Measurements from ENCODE around the gene CMTM8. TPM values are rescaled to one million over a fixed set of nuclear protein-coding genes. Genes with fewer than 3 reads are reported as not detected.
A peak's percentile ranks its signal among the peaks of the same experiment; 100 is the strongest.

Gene CMTM8
- total and polyA plus RNA-seq, 7 experiments from 2014 or later, result 7.4 to 13.6 (median 8.6) TPM

- H3K4me1 Mint-ChIP-seq, result peaks cover 23 to 75% (median 65%) of the 10 kb centered on the region in 7 donors
- H3K36me3 Mint-ChIP-seq, result peaks cover 4 to 39% (median 7%) of the 10 kb centered on the region in 5 donors
- POLR2A ChIA-PET, result interaction anchor here (1.0 to 4.6 kb wide), 6 partner anchors 9 to 67 kb away, joined by 3 to 26 read pairs (median 14); no protein-coding TSS in a partner anchor
- DNase-seq (no peak), ATAC-seq (no peak)
- peaks cover 0 to 13% (median 0%) of the 10 kb centered on the region in 11 donors for H3K9me3 Mint-ChIP-seq
- H3K4me1 ChIP-seq (ENCODE audit: control insufficient read depth in 2 of 2, insufficient read depth in 2 of 2, low read length in 2 of 2), result peaks cover 29 to 32% of the 10 kb centered on the region in 2 donors
- H3K27ac Mint-ChIP-seq, result peak overlapping the region; percentile 45 to 99 (median 84)
- no peaks in the 10 kb centered on the region for H3K9me3 ChIP-seq (ENCODE audit: control insufficient read depth in 2 of 3, low read length in 3 of 3)
- no peak overlapping the region for H3K4me3 ChIP-seq (ENCODE audit: low read length)
- H3K27me3 Mint-ChIP-seq, result no peaks in the 10 kb centered on the region
- no peaks in the 10 kb centered on the region for H3K27me3 ChIP-seq (ENCODE audit: control insufficient read depth in 2 of 2, insufficient read depth in 2 of 2, low read length in 2 of 2)
- CTCF ChIA-PET, result interaction anchor here (0.6 to 18.0 kb wide), 5 partner anchors 16 to 293 kb away, joined by 3 to 224 read pairs (median 5); no protein-coding TSS in a partner anchor
- peak overlapping the region; percentile 66 for H3K27ac ChIP-seq (ENCODE audit: low read depth, low read length)
- intact Hi-C loops (cut with micrococcal nuclease), result loop anchor here (1.0 to 10.0 kb wide), 8 partner anchors 9 to 769 kb away; partner anchors contain the start of genes CMTM6 (in 1 of the 2), DYNC1LI1 (in 1 of the 2) and STT3B (in 1 of the 2)
- no peaks in the 10 kb centered on the region for H3K36me3 ChIP-seq (ENCODE audit: control insufficient read depth in 2 of 3, insufficient read depth in 3 of 3, low read length in 3 of 3)
- peak overlapping the region in 7 of 10 donors; percentile 13 to 88 (median 49) for H3K4me3 Mint-ChIP-seq
These were observed 65.7 kb downstream of the CMTM8 start for GRCh38 chr3:32303977-32304881.

GRCh38 chr3:32305361-32305876 lies 66.9 kb downstream of the CMTM8 start:
- intact Hi-C loops (cut with micrococcal nuclease), result loop anchor here in 1 of 2 donors (10.0 kb wide), 3 partner anchors 191 to 771 kb away; partner anchors contain the start of gene STT3B
- ChIA-PET POLR2A (interaction anchor here (1.3 to 4.6 kb wide), 3 partner anchors 8 to 66 kb away, joined by 4 to 26 read pairs (median 21); no protein-coding TSS in a partner anchor), CTCF (interaction anchor here (0.6 to 18.0 kb wide), 3 partner anchors 10 to 28 kb away, joined by 3 to 224 read pairs (median 5); no protein-coding TSS in a partner anchor)
- DNase-seq, result no peak
- Histone ChIP-seq H3K4me1 (ENCODE audit: control insufficient read depth in 2 of 2, insufficient read depth in 2 of 2, low read length in 2 of 2) (peaks cover 29% of the 10 kb centered on the region in 2 donors), H3K27me3 (ENCODE audit: control insufficient read depth in 2 of 2, insufficient read depth in 2 of 2, low read length in 2 of 2) (no peaks in the 10 kb centered on the region), H3K4me3 (ENCODE audit: low read length) (no peak overlapping the region), H3K9me3 (ENCODE audit: control insufficient read depth in 2 of 3, low read length in 3 of 3) (no peaks in the 10 kb centered on the region), H3K36me3 (ENCODE audit: control insufficient read depth in 2 of 3, insufficient read depth in 3 of 3, low read length in 3 of 3) (no peaks in the 10 kb centered on the region), H3K27ac (ENCODE audit: low read depth, low read length) (no peak overlapping the region)
- peak overlapping the region in 5 of 9 donors; percentile 13 to 99 (median 51) for H3K27ac Mint-ChIP-seq
- H3K4me3 Mint-ChIP-seq, result no peak overlapping the region
- no peak for ATAC-seq
- peaks cover 23 to 74% (median 57%) of the 10 kb centered on the region in 7 donors for H3K4me1 Mint-ChIP-seq
- H3K36me3 Mint-ChIP-seq, result peaks cover 4 to 33% (median 6%) of the 10 kb centered on the region in 5 donors
- H3K9me3 Mint-ChIP-seq, result peaks cover 0 to 13% (median 0%) of the 10 kb centered on the region in 11 donors
- H3K27me3 Mint-ChIP-seq, result no peaks in the 10 kb centered on the region

- Mint-ChIP-seq H3K36me3 (peaks cover 4 to 33% (median 6%) of the 10 kb centered on the region in 5 donors), H3K4me1 (peaks cover 23 to 76% (median 56%) of the 10 kb centered on the region in 7 donors), H3K4me3 (no peak overlapping the region), H3K27me3 (no peaks in the 10 kb centered on the region), H3K27ac (peak overlapping the region in 5 of 9 donors; percentile 34 to 99 (median 62)), H3K9me3 (peaks cover 0 to 13% (median 0%) of the 10 kb centered on the region in 11 donors)
- Histone ChIP-seq H3K4me3 (ENCODE audit: low read length) (no peak overlapping the region), H3K27ac (ENCODE audit: low read depth, low read length) (no peak overlapping the region), H3K36me3 (ENCODE audit: control insufficient read depth in 2 of 3, insufficient read depth in 3 of 3, low read length in 3 of 3) (no peaks in the 10 kb centered on the region), H3K27me3 (ENCODE audit: control insufficient read depth in 2 of 2, insufficient read depth in 2 of 2, low read length in 2 of 2) (no peaks in the 10 kb centered on the region), H3K4me1 (ENCODE audit: control insufficient read depth in 2 of 2, insufficient read depth in 2 of 2, low read length in 2 of 2) (peaks cover 27 to 29% of the 10 kb centered on the region in 2 donors), H3K9me3 (ENCODE audit: control insufficient read depth in 2 of 3, low read length in 3 of 3) (no peaks in the 10 kb centered on the region)
- ChIA-PET CTCF (interaction anchor here (1.1 to 1.5 kb wide), 3 partner anchors 11 to 129 kb away, joined by 3 to 4 read pairs (median 3); no protein-coding TSS in a partner anchor), POLR2A (interaction anchor here (0.9 to 1.3 kb wide), 2 partner anchors 9 to 11 kb away, joined by 3 to 4 read pairs; no protein-coding TSS in a partner anchor)
- ATAC-seq (no peak), DNase-seq (no peak)
- intact Hi-C loops (cut with micrococcal nuclease), result loop anchor here in 1 of 2 donors (10.0 kb wide), 3 partner anchors 191 to 771 kb away; partner anchors contain the start of gene STT3B
These were observed 67.6 kb downstream of the CMTM8 start for GRCh38 chr3:32306072-32306471.

GRCh38 chr3:32307591-32307990 lies 69.1 kb downstream of the CMTM8 start:
- Mint-ChIP-seq H3K9me3 (peaks cover 0 to 13% (median 0%) of the 10 kb centered on the region in 11 donors), H3K4me3 (no peak overlapping the region), H3K4me1 (peaks cover 23 to 76% (median 54%) of the 10 kb centered on the region in 7 donors), H3K27ac (peak overlapping the region in 3 of 9 donors; percentile 43 to 99 (median 61)), H3K27me3 (no peaks in the 10 kb centered on the region), H3K36me3 (peaks cover 5 to 27% (median 7%) of the 10 kb centered on the region in 5 donors)
- Histone ChIP-seq H3K4me1 (ENCODE audit: control insufficient read depth in 2 of 2, insufficient read depth in 2 of 2, low read length in 2 of 2) (peaks cover 13 to 18% of the 10 kb centered on the region in 2 donors), H3K9me3 (ENCODE audit: control insufficient read depth in 2 of 3, low read length in 3 of 3) (no peaks in the 10 kb centered on the region), H3K4me3 (ENCODE audit: low read length) (no peak overlapping the region), H3K36me3 (ENCODE audit: control insufficient read depth in 2 of 3, insufficient read depth in 3 of 3, low read length in 3 of 3) (no peaks in the 10 kb centered on the region), H3K27ac (ENCODE audit: low read depth, low read length) (no peak overlapping the region), H3K27me3 (ENCODE audit: control insufficient read depth in 2 of 2, insufficient read depth in 2 of 2, low read length in 2 of 2) (no peaks in the 10 kb centered on the region)
- ATAC-seq (no peak), DNase-seq (no peak)
- POLR2A ChIA-PET, result interaction anchor here (1.1 kb wide), 1 partner anchor 26 kb away, joined by 3 read pairs; no protein-coding TSS in a partner anchor
- CTCF ChIA-PET, result interaction anchor here (0.8 kb wide), 1 partner anchor 32 kb away, joined by 3 read pairs; no protein-coding TSS in a partner anchor
- intact Hi-C loops (cut with micrococcal nuclease), result loop anchor here in 1 of 2 donors (10.0 kb wide), 3 partner anchors 193 to 773 kb away; partner anchors contain the start of gene STT3B

GRCh38 chr3:32308378-32308777 lies 69.9 kb downstream of the CMTM8 start:
- H3K4me1 ChIP-seq (ENCODE audit: control insufficient read depth in 2 of 2, insufficient read depth in 2 of 2, low read length in 2 of 2), result peaks cover 7 to 18% of the 10 kb centered on the region in 2 donors
- CTCF ChIA-PET, result interaction anchor here (0.8 kb wide), 1 partner anchor 31 kb away, joined by 3 read pairs; no protein-coding TSS in a partner anchor
- no peak overlapping the region for H3K4me3 ChIP-seq (ENCODE audit: low read length)
- Mint-ChIP-seq H3K36me3 (peaks cover 5 to 27% (median 7%) of the 10 kb centered on the region in 5 donors), H3K4me3 (no peak overlapping the region), H3K4me1 (peaks cover 20 to 76% (median 53%) of the 10 kb centered on the region in 7 donors), H3K9me3 (peaks cover 0 to 13% (median 0%) of the 10 kb centered on the region in 11 donors), H3K27me3 (no peaks in the 10 kb centered on the region), H3K27ac (peak overlapping the region in 2 of 9 donors; percentile 43 to 99)
- POLR2A ChIA-PET, result interaction anchor here (1.1 kb wide), 1 partner anchor 27 kb away, joined by 3 read pairs; no protein-coding TSS in a partner anchor
- H3K9me3 ChIP-seq (ENCODE audit: control insufficient read depth in 2 of 3, low read length in 3 of 3), result no peaks in the 10 kb centered on the region
- ATAC-seq (no peak), DNase-seq (no peak)
- no peak overlapping the region for H3K27ac ChIP-seq (ENCODE audit: low read depth, low read length)
- H3K36me3 ChIP-seq (ENCODE audit: control insufficient read depth in 2 of 3, insufficient read depth in 3 of 3, low read length in 3 of 3), result no peaks in the 10 kb centered on the region
- no peaks in the 10 kb centered on the region for H3K27me3 ChIP-seq (ENCODE audit: control insufficient read depth in 2 of 2, insufficient read depth in 2 of 2, low read length in 2 of 2)
- intact Hi-C loops (cut with micrococcal nuclease), result loop anchor here in 1 of 2 donors (10.0 kb wide), 3 partner anchors 194 to 774 kb away; partner anchors contain the start of gene STT3B

Data from naive thymus-derived CD4-positive, alpha-beta T cell (primary cell).